H1 (cell line): ENCODE measurements around the gene CD34. TPM values are rescaled to one million over a fixed set of nuclear protein-coding genes. Genes with fewer than 3 reads are reported as not detected.

Experiments used
- CTCF ChIA-PET: fragments of 300-600 bp; sonication (Branson Sonifier 250); formaldehyde crosslinking; loops from one replicate; lab custom pipeline; 2021; ENCODE audit not compliant: partially characterized antibody; lab: Charles Lee
- POLR2A ChIA-PET: fragments of 300-600 bp; sonication (Branson Sonifier 250); formaldehyde crosslinking; loops from one replicate; lab custom pipeline; 2021; ENCODE audit warnings: inconsistent platforms; ENCODE audit not compliant: partially characterized antibody; lab: Charles Lee
- DNase-seq, 2 experiments: peaks; one replicate each; pipeline versions ENCODE4 v3.0.0 to v3.0.0-alpha.2; 2010 to 2022; ENCODE audit warnings: low spot score in 2 of 2, low read depth in 1 of 2, mixed read lengths in 1 of 2
- FAIRE-seq: peaks from 2 replicates; lab custom pipeline; 2011; peaks lifted over from hg19 to GRCh38; lab: Jason Lieb, UNC
- H2AFZ ChIP-seq: 2 replicates; pipeline ENCODE4 v1.8.1; 2012; ENCODE audit warnings: low read length, inconsistent platforms
- H2AK5ac ChIP-seq: 2 replicates; pipeline ENCODE4 v1.6.1; 2013; ENCODE audit warnings: low read depth, low read length
- H2BK120ac ChIP-seq: replicated peaks from 2 replicates; pipeline ENCODE3; 2013; ENCODE audit warnings: low read depth, low read length, inconsistent platforms
- H2BK12ac ChIP-seq: 2 replicates; pipeline ENCODE4 v1.6.1; 2013; ENCODE audit warnings: low read depth, low read length
- H2BK15ac ChIP-seq: 2 replicates; pipeline ENCODE4 v1.6.1; 2013; ENCODE audit warnings: low read length
- H2BK20ac ChIP-seq: 2 replicates; pipeline ENCODE4 v1.6.1; 2013; ENCODE audit warnings: low read length
- H2BK5ac ChIP-seq: 2 replicates; pipeline ENCODE4 v1.6.1; 2013; ENCODE audit warnings: low read depth, low read length
- H3K14ac ChIP-seq: 2 replicates; pipeline ENCODE4 v1.6.1; 2013; ENCODE audit warnings: inconsistent platforms; ENCODE audit not compliant: insufficient read length
- H3K18ac ChIP-seq: 2 replicates; pipeline ENCODE4 v1.6.1; 2013; ENCODE audit warnings: low read length; ENCODE audit errors: extremely low read depth
- H3K23ac ChIP-seq: 2 replicates; pipeline ENCODE4 v1.6.1; 2013; ENCODE audit warnings: inconsistent platforms; ENCODE audit not compliant: insufficient read length
- H3K23me2 ChIP-seq: 2 replicates; pipeline ENCODE4 v1.6.1; 2013; ENCODE audit warnings: low read depth, low read length
- H3K27ac ChIP-seq: 2 replicates; pipeline ENCODE4 v1.6.1; 2011; ENCODE audit warnings: low read depth, low read length, inconsistent platforms
- H3K27me3 ChIP-seq, 4 experiments: replicated peaks in 1 of 4; 1 replicate in 1 of 4; 2 replicates in 3 of 4; pipeline versions ENCODE4 v1.6.1 to v1.8.1; 2011 to 2013; ENCODE audit warnings: low read length in 3 of 4, mild to moderate bottlenecking in 3 of 4, inconsistent platforms in 2 of 4, mixed read lengths in 2 of 4, moderate library complexity in 1 of 4; ENCODE audit not compliant: control insufficient read depth in 3 of 4, insufficient read depth in 3 of 4; ENCODE audit errors: extremely low read depth in 1 of 4
- H3K36me3 ChIP-seq, 4 experiments: 2 replicates each; pipeline versions ENCODE4 v1.6.1 to v1.8.1; 2011 to 2013; ENCODE audit warnings: mild to moderate bottlenecking in 4 of 4, low read length in 3 of 4, moderate library complexity in 2 of 4, control low read depth in 1 of 4, inconsistent platforms in 1 of 4; ENCODE audit not compliant: insufficient read depth in 4 of 4, control insufficient read depth in 2 of 4
- H3K4ac ChIP-seq: replicated peaks from 2 replicates; pipeline ENCODE3; 2013; ENCODE audit warnings: low read length, low read depth, mixed read lengths, inconsistent platforms; ENCODE audit not compliant: insufficient read length
- H3K4me1 ChIP-seq, 4 experiments: replicated peaks in 1 of 4; 1 replicate in 1 of 4; 2 replicates in 3 of 4; pipeline versions ENCODE4 v1.6.1 to v1.8.1; 2011 to 2013; ENCODE audit warnings: low read length in 3 of 4, inconsistent platforms in 2 of 4, mixed read lengths in 1 of 4; ENCODE audit not compliant: insufficient read depth in 4 of 4, control insufficient read depth in 3 of 4
- H3K4me2 ChIP-seq, 2 experiments: 2 replicates each; pipeline versions ENCODE4 v1.6.1 to v1.8.1; 2011 to 2013; ENCODE audit warnings: low read depth in 2 of 2, low read length in 2 of 2, control low read depth in 1 of 2, inconsistent platforms in 1 of 2, mild to moderate bottlenecking in 1 of 2; ENCODE audit not compliant: insufficient read depth in 1 of 2
- H3K4me3 ChIP-seq, 4 experiments: fragments of 200-600, 300-600 bp in 1 of 4; sonication (generic), shearing (Covaris generic), sonication (Bioruptor Twin) in 1 of 4; 2 replicates each; pipeline versions ENCODE4 v1.5.1 to v1.8.1; 2011 to 2016; ENCODE audit warnings: low read length in 4 of 4, low read depth in 3 of 4, control low read depth in 2 of 4, inconsistent platforms in 2 of 4, mild to moderate bottlenecking in 2 of 4, mixed read lengths in 1 of 4, moderate library complexity in 1 of 4; ENCODE audit not compliant: insufficient read depth in 2 of 4; ENCODE audit errors: extremely low read depth in 1 of 4
- H3K56ac ChIP-seq: replicated peaks from 2 replicates; pipeline ENCODE3; 2013; ENCODE audit warnings: low read depth, mild to moderate bottlenecking, mixed read lengths, low read length, inconsistent platforms; ENCODE audit not compliant: insufficient read length
- H3K79me1 ChIP-seq: 2 replicates; pipeline ENCODE4 v1.6.1; 2013; ENCODE audit warnings: low read depth, low read length, control low read depth
- H3K79me2 ChIP-seq, 2 experiments: 2 replicates each; pipeline versions ENCODE4 v1.6.1 to v1.8.1; 2012 to 2013; ENCODE audit warnings: low read length in 2 of 2, mild to moderate bottlenecking in 2 of 2, inconsistent platforms in 1 of 2; ENCODE audit not compliant: insufficient read depth in 2 of 2, control insufficient read depth in 1 of 2
- H3K9ac ChIP-seq, 4 experiments: replicated peaks in 1 of 4; 1 replicate in 1 of 4; 2 replicates in 3 of 4; pipeline versions ENCODE4 v1.6.1 to v1.8.1; 2011 to 2013; ENCODE audit warnings: low read depth in 3 of 4, low read length in 3 of 4, control low read depth in 2 of 4, mild to moderate bottlenecking in 2 of 4, moderate library complexity in 2 of 4, inconsistent platforms in 1 of 4; ENCODE audit errors: extremely low read depth in 1 of 4
- H3K9me3 ChIP-seq, 2 experiments: 2 replicates each; pipeline versions ENCODE4 v1.6.1 to v1.8.1; 2012 to 2013; ENCODE audit warnings: mild to moderate bottlenecking in 2 of 2, moderate library complexity in 2 of 2, control low read depth in 1 of 2, inconsistent platforms in 1 of 2, low read depth in 1 of 2, low read length in 1 of 2, mixed read lengths in 1 of 2; ENCODE audit not compliant: insufficient read depth in 2 of 2
- H4K20me1 ChIP-seq, 2 experiments: replicated peaks in 1 of 2; 2 replicates each; pipeline versions ENCODE3 to v1.8.1; 2011 to 2013; ENCODE audit warnings: inconsistent platforms in 2 of 2, low read length in 2 of 2, mild to moderate bottlenecking in 1 of 2; ENCODE audit not compliant: insufficient read depth in 2 of 2, control insufficient read depth in 1 of 2
- H4K5ac ChIP-seq: 2 replicates; pipeline ENCODE4 v1.6.1; 2013; ENCODE audit warnings: low read length, low read depth, mixed read lengths, inconsistent platforms; ENCODE audit not compliant: insufficient read length
- H4K8ac ChIP-seq: 2 replicates; pipeline ENCODE4 v1.8.0; 2013; ENCODE audit warnings: mild to moderate bottlenecking, moderate library complexity, low read length, inconsistent platforms; ENCODE audit not compliant: insufficient read depth; ENCODE audit errors: extremely low read depth
- H4K91ac ChIP-seq: replicated peaks from 2 replicates; pipeline ENCODE3; 2013; ENCODE audit warnings: low read length, mixed read lengths, inconsistent platforms; ENCODE audit not compliant: insufficient read length
- ATF2 ChIP-seq: IDR thresholded peaks from 2 replicates; pipeline ENCODE4 v1.6.1; 2012; ENCODE audit warnings: low read length, inconsistent platforms
- ATF3 ChIP-seq: IDR thresholded peaks from 2 replicates; pipeline ENCODE4 v1.6.1; 2011; ENCODE audit warnings: low read depth, mild to moderate bottlenecking, low read length; ENCODE audit not compliant: insufficient read depth
- GABPA ChIP-seq: IDR thresholded peaks from 2 replicates; pipeline ENCODE4 v1.6.1; 2011; ENCODE audit warnings: mild to moderate bottlenecking, low read length, moderate library complexity, borderline replicate concordance; ENCODE audit not compliant: insufficient read depth
- NRF1 ChIP-seq: IDR thresholded peaks from 2 replicates; pipeline ENCODE4 v1.6.1; 2011; ENCODE audit warnings: mild to moderate bottlenecking, low read depth, low read length, improper control_type of control experiment
- POLR2A ChIP-seq, 2 experiments: IDR thresholded peaks; 1 replicate in 1 of 2; 2 replicates in 1 of 2; pipeline ENCODE4 v1.6.1; 2011; ENCODE audit warnings: low read depth in 2 of 2, low read length in 2 of 2, mild to moderate bottlenecking in 2 of 2; ENCODE audit errors: control extremely low read depth in 1 of 2
- RFX5 ChIP-seq: IDR thresholded peaks from 2 replicates; pipeline ENCODE4 v1.6.1; 2011; ENCODE audit warnings: low read depth, low read length, improper control_type of control experiment, borderline replicate concordance
- SIN3A ChIP-seq, 2 experiments: IDR thresholded peaks in 1 of 2; conservative IDR thresholded peaks in 1 of 2; 2 replicates each; pipeline ENCODE4 v1.6.1; 2011 to 2012; ENCODE audit warnings: low read length in 2 of 2, improper control_type of control experiment in 1 of 2, low read depth in 1 of 2, mild to moderate bottlenecking in 1 of 2
- WGBS, 2 experiments: shearing (Covaris generic) in 1 of 2; methylation state at CpG; one replicate each; pipeline versions ENCODE4 v1.1.6 to v1.1.7; 2013 to 2015; ENCODE audit warnings: low lambda C conversion rate in 2 of 2, mixed read lengths in 2 of 2, inconsistent platforms in 1 of 2, low coverage in 1 of 2, missing lambda C conversion rate in 1 of 2; ENCODE audit not compliant: insufficient replicate concordance in 2 of 2, insufficient coverage in 1 of 2, insufficient read length in 1 of 2; ENCODE audit errors: extremely low coverage in 1 of 2, missing lambda C conversion rate in 1 of 2; 5-methylcytosine and 5-hydroxymethylcytosine counted together
- polyA plus RNA-seq, 7 experiments: library from polyadenylated mRNA; depleted of rRNA in 3 of 7; stranded (reverse) in 5 of 7; unstranded in 2 of 7; fragments of >200 nt in 5 of 7; fragments of 200-250 nt in 2 of 7; gene quantifications; 1 replicate in 5 of 7; 2 replicates in 1 of 7; 4 replicates in 1 of 7; pipeline versions ENCODE4 v1.2.1 to v1.2.3, GENCODE V29; 2011 to 2013; ENCODE audit warnings: missing spikeins in 2 of 7, mixed read lengths in 2 of 7
- total RNA-seq: library from RNA; stranded (reverse); fragmentation: NEBNext Ultra II Directional; extraction: Animal tissue kit (Norgen Biotek cat#: 25700); gene quantifications from 2 replicates; pipeline ENCODE4 v1.2.1, GENCODE V29; 2021

The CD34 gene
- total and polyA plus RNA-seq, 2 of the 8 experiments (the other 6 are each of a cell fraction or from before 2014, with no cell fraction given), result 0.39 to 0.54 TPM

GRCh38 chr1:207848234-207848633 lies 62.7 kb downstream of the CD34 start:
- Histone ChIP-seq H2AK5ac (no peak overlapping the region), H3K27ac (no peak overlapping the region), H3K18ac (no peak overlapping the region), H3K23ac (no peak overlapping the region), H4K91ac (no peak overlapping the region), H4K20me1 (no peaks in the 10 kb centered on the region), H2BK20ac (no peak overlapping the region), H3K79me1 (no peaks in the 10 kb centered on the region), H4K8ac (no peak overlapping the region), H3K36me3 (no peaks in the 10 kb centered on the region), H3K23me2 (no peaks in the 10 kb centered on the region), H3K4me2 (no peak overlapping the region), H3K9me3 (no peaks in the 10 kb centered on the region), H3K56ac (no peak overlapping the region), H3K27me3 (no peaks in the 10 kb centered on the region), H3K14ac (no peak overlapping the region), H3K4me1 (no peaks in the 10 kb centered on the region), H4K5ac (no peak overlapping the region), H3K4ac (no peak overlapping the region), H2BK5ac (no peak overlapping the region), H3K79me2 (no peaks in the 10 kb centered on the region), H3K4me3 (no peak overlapping the region), H2BK12ac (no peak overlapping the region), H3K9ac (no peak overlapping the region), H2BK120ac (no peak overlapping the region), H2BK15ac (no peak overlapping the region), H2AFZ (no peak overlapping the region)
- TF ChIP-seq GABPA (no peak), POLR2A (IDR thresholded peaks at IDR 0.05; ENCODE audit: control extremely low read depth in 1 of 2, low read depth in 2 of 2, low read length in 2 of 2) (no peak), SIN3A (conservative IDR thresholded peaks at IDR 0.05 in 1 of 2, IDR thresholded peaks at IDR 0.05 in 1 of 2; ENCODE audit: low read depth in 1 of 2, low read length in 2 of 2) (no peak), ATF3 (no peak), RFX5 (no peak), NRF1 (no peak), ATF2 (no peak)
- CTCF ChIA-PET, result interaction anchor here (0.7 to 2.6 kb wide), 3 partner anchors 21 to 150 kb away, joined by 3 to 7 read pairs (median 3); no protein-coding TSS in a partner anchor
- WGBS, 2 experiments, result 86% methylated on average over 5 of the region's 5 CpGs; no CpG with 5 or more reads in 1 of the 2 experiments
- no peak for DNase-seq
- POLR2A ChIA-PET, result interaction anchor here (0.6 to 1.3 kb wide), 2 partner anchors 9 to 64 kb away, joined by 3 to 4 read pairs; no protein-coding TSS in a partner anchor
- no peak for FAIRE-seq
